Activated CD4-positive, CD25-positive, alpha-beta regulatory T cell treated with anti-CD3 and anti-CD28 coated beads, Interleukin-2, amount 50 U/mL, for 24 hours (primary cell): ENCODE measurements around the gene KTI12.
A peak's percentile ranks its signal among the peaks of the same experiment; 100 is the strongest.
"Not testable (repeated sequence)": the region's sequence is repeated elsewhere in the genome, so short reads cannot be mapped to it uniquely, and the experiment has no call there.

Source experiments
- ATAC-seq, 2 donors: fragments of 150-1000 bp; cut with Tn5 transposase; one replicate each; pipeline ENCODE4 v1.10.0; 2021; ENCODE audit warnings: mild to moderate bottlenecking in 1 of 2, moderate library complexity in 1 of 2

KTI12 gene, protein sequence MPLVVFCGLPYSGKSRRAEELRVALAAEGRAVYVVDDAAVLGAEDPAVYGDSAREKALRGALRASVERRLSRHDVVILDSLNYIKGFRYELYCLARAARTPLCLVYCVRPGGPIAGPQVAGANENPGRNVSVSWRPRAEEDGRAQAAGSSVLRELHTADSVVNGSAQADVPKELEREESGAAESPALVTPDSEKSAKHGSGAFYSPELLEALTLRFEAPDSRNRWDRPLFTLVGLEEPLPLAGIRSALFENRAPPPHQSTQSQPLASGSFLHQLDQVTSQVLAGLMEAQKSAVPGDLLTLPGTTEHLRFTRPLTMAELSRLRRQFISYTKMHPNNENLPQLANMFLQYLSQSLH

DNA sequence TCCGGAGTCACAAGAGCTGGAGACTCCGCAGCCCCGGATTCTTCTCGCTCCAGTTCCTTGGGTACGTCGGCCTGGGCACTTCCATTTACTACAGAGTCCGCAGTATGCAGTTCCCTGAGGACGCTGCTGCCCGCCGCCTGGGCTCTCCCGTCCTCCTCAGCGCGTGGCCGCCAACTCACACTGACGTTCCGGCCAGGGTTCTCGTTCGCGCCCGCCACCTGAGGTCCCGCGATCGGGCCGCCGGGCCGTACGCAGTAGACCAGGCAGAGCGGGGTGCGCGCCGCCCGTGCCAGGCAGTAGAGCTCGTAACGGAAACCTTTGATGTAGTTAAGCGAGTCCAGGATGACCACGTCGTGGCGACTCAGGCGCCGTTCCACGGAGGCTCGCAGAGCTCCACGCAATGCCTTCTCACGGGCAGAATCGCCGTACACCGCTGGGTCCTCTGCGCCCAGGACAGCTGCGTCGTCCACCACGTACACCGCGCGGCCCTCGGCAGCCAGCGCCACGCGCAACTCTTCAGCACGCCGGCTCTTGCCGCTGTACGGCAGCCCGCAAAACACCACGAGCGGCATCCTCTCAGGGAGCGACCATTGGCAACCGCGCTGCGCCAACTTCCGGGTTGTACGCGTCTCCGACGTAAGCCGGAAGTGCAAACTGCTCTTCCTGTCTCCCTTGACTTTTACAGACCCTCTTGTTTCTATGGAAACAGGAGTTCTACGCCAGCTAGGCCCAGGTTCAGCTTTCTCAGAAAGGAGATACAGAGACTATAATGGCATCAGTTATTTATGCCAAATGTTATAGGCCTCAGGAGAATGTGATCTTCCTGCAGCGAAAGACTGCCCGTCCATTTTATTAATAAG is at the start of gene KTI12:
Gene KTI12 (minus strand): TSS at position 621 of the 860 bp plus-strand sequence. CDS start 49 bp downstream, at position 572.
- ATAC-seq: peak; percentile 94 to 96

DNA sequence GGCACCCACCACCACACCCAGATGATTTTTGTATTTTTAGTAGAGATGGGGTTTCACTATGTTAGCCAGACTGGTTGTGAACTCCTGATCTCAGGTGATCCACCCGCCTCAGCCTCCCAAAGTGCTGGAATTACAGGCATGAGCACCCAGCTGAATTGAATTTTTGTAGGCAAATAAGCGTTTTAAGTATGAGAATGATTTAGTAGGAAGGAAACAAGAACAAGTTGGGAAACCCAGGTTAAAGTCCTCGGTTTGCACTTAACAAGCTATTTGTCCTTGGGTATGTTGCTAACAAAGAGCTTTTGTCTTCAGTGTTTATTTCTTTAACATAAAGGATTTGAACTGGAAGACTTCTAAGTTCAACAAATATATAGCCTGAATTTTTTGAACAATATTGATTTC is 46.4 kb upstream of the KTI12 start:
- ATAC-seq: no peak

DNA sequence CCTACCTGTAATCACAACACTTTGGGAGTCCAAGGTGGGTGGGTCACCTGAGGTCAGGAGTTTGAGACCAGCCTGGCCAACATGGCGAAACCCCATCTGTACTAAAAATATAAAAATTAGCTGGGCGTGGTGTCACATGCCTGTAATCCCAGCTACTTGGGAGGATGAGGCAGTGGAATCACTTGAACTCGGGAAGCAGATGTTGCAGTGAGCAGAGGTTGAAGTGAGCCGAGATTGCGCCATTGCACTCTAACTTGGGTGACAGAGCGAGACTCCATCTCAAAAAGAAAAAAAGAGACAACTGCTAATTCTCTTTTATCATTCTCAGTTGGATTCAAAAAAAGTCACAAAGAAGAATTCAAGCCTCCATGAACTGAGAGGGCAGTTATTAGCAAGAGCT is 43.7 kb upstream of the KTI12 start:
- not testable (repeated sequence) for ATAC-seq

DNA sequence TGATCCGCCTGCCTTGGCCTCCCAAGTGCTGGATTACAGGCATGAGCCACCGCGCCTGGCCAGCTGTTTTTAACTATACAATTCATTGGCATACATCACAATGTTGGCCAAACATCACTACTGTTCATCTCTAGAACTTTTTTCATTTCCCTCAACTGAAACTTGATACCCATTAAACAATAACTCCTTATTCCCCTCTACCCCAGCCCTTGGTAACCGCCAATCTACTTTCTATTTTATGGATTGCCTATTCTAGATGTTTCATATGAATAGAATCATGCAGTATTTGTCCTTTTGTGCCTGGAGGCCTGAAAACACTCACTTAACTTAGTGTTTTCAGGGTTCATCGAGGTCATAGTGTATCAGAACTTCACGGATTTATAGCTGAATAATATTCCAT is 38.7 kb upstream of the KTI12 start:
- ATAC-seq: no peak

DNA sequence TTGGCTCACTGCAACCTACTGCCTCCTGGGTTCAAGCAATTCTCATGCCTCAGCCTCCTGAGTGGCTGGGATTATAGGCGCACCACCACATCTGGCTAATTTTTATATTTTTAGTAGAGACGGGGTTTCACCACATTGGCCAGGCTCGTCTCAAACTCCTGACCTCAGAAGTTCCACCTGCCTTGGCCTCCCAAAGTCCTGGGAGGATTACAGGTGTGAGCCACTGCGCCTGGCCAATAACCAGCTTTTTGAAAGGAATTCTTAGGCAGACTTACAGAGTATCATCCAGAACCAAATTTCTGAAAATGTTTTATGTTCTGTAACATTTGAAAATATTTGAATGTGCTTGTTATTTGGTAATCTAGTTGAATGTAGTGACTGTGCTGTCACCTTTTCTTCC is 37.1 kb upstream of the KTI12 start:
- no peak for ATAC-seq

DNA sequence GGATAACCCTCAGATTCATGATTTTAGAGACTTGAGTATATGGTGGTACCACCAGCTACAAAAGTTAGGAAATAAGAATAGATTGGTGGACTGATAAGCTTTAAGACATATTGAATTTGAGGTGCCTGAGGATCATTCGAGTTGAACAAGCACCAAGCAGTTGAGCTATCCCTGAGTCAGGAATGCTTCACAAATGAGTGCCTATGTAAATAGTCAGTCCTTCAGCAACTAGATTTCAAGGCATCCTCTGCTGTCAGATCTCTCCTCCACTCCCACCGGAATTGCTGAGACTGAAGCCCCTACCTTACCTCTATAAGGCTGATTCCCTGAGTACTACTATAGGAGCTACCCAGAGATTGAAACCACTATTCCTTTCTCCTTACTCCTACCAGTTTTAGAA is 29.6 kb upstream of the KTI12 start:
- ATAC-seq: no peak

DNA sequence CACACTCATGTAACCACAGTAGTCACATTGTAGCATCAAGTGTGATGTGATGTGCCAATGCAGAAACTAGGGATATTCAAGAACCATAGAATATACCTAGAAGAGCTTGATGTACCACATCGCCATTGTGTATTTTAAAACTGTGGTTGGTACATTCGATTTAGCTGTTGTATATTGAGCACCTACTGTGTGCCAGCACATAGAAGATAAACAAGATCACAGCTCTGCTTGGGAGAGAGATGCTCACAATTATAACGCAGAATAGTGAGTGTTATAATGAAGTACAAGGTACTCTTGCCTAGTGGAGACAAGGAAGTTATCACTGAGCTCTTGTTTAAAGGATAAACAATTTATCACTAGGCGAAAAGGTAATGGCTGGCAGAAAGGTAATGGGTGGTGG is 27.2 kb upstream of the KTI12 start:
- ATAC-seq: no peak

DNA sequence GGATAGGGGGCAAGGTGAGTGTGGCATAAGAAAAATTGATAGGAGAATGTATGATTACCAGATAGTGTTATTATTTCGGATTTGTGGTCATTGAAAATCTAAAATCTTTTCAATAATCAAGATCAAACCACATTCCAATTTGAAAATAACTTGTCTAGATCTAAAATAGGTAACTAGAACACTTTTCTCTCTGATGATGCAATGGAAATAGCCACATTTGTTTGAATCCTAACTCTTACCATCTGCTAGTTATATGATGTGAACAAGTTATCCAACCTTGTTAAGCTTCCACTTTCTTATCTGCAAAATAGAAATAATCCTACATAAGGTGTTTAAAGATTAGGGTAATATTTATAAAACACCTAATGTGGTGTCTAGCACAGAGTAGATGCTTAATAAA is 26.3 kb upstream of the KTI12 start:
- ATAC-seq: no peak

DNA sequence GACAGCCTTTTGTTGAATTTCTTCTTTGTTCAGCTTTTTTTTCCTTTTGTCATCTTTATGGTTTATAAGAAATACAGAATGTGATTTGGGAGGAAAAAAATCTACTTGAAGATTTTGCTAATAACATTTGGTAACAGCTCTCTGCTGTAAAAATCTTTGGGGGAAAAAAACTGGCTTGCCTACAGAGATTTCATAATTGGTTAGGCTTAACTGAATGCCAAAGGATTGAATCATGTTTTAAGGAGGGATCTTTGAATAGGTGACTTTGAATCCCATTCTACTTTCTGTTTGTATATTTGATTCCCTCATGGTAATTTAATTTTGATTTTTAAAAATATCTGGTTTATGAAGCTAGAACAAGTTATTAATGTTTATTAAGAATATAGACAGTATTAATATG is 25.7 kb upstream of the KTI12 start:
- no peak for ATAC-seq

DNA sequence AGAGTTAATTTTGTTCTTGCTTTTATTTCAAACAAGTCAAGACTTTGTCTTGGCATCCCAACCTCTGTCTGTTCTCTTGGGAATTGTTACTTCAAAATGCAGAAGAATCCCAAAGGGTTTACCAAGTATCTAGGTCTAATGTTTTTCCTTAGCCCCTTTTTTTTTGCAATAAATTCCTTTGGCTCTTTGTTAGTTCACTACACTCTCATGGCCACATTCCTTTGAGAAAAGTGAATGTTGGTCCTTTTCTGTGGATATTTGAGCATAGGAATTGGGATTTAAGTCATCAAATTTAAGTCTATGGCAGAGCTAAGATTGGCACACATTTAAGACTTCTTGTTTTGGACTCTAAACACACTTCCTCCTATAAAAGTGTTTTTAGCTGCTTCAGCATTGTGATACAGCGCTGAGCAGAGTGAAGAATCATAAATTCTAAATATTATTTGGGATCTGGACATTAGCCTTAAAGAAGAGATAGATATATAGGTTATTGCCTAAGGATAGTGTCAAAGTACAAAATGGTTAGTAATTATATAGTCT is 24.3 kb upstream of the KTI12 start:
- ATAC-seq: no peak

DNA sequence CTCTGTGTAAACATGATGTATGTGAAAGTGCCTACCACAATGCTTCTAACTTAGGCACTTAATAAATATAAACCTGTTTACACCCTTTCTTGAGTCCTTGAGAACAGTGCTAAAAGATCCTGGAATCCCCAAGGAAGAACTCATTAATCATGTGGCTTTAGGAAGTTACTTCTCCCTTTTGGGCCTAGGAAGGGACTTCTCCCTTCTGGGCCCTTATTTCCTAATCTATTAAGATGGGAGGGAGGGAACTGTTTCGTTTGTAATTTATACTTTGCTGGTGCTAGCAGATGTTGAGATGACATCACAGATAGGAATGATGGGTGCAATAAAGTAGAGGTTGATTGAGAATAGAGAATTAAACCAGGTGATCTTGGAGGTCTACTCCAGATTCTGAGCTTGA is 23.6 kb upstream of the KTI12 start:
- ATAC-seq: no peak

DNA sequence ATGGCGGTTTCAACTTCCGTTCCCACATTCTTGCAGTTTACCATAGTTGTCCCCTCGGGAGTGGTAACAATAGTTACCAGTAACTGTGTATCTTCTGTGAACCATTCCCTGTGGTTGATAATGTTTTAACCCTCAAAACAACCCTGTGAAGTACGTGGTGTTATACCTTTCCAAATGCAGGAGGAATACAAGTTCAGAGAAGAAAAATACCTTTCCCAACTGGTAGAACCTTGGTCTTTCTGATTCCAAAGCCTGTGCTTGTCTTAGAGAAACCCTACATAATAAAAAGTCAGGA is 23.3 kb upstream of the KTI12 start:
- no peak for ATAC-seq

DNA sequence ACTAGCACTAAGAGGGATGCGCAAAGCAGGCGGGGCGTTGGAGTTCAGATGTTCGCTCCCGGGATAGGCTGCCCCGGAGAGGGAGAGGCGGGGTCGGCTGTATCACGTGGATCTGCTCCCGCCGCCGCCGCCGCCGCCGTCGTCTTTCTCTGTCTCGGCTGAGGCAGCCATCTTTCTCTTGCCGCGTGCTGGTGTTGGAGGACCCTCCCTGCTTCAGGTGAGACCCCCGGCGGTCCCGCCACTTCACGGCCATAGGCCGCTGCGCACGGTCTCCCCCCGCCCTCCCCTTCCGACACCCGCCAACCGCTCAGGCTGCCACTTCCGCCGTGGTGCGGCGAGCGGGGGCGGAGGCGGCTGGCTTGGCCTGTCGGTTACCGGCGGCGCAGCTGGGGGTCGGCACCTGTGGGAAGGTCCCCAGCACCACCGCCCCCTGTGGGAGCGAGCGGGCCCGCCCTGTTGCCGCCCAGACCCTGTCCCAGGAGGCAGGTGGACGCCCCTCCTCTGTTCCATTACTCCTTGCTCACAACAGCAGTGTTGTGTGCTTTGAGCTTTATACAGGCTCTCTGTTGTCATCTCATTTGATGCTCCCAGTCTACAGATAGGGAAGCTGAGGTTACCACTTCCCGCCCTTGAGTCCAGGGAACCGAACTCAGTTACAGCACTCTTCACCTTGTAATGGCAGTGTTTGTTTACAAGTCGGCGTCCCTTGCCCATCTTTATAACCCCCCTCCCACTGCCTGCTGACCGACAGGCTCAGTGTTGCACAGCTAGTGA is 22.7 kb upstream of the KTI12 start, which contains the start of gene BTF3L4:
Gene BTF3L4 (plus strand): TSS at position 133 of the 774 bp plus-strand sequence. CDS start 3,553 bp downstream, outside the sequence.
- ATAC-seq: peak; percentile 97 to 98

DNA sequence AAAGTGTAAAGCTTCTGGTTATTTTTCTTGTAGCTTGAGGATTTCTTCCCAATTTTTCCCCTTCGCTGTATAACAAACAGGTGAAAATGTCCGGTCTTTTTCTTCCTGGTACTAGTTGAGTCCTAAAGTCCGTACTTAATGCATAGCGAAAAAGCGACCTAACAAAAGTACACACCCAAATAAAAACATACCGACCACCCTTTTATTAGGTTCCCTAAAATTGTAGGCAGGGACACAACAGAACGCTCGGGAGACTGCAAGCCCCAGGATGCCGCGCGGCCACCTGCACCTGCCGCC is 22.2 kb upstream of the KTI12 start:
- no peak for ATAC-seq

DNA sequence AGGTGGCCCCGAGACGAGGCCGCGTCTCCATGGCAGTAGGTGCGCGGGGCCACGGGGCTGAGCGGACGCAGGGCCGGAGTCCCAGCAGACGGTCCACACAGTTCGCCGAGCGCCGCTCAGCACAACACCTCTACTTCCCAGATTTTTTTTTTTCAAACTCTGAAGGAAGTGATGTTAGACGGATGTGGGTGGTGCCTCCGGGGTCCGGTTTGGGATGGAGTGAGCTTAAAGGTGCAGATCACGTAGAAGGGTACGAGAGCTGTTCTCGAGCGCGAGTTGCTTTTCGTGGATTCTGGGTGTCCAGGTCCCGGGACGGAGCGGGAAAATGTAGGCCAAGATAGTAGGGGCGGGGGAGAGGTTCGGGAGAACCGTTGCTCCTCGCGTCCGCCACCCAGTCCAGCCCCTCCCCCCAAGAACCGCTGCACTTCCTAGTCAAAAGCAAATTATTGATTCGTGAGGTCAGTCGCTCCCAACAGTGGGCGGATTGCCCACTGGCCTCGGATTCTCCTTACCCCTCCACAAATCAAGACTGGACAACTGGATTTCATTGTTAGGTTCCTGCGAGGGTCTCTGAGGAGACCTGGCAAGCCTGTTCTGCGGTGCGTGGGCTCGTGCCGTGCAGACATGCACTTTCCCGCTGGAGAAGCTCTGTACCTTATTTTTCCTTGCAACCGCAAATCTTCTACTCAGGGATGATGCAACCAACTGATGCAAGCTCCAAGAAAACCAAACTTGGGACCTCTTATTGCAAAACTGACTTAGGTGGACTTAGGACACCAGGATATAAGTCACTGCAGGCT is 21.7 kb upstream of the KTI12 start, which contains the start of gene TXNDC12:
Gene TXNDC12 (minus strand): TSS at position 126 of the 800 bp plus-strand sequence. CDS start 95 bp downstream, at position 31.
- peak; percentile 37 to 39 for ATAC-seq

DNA sequence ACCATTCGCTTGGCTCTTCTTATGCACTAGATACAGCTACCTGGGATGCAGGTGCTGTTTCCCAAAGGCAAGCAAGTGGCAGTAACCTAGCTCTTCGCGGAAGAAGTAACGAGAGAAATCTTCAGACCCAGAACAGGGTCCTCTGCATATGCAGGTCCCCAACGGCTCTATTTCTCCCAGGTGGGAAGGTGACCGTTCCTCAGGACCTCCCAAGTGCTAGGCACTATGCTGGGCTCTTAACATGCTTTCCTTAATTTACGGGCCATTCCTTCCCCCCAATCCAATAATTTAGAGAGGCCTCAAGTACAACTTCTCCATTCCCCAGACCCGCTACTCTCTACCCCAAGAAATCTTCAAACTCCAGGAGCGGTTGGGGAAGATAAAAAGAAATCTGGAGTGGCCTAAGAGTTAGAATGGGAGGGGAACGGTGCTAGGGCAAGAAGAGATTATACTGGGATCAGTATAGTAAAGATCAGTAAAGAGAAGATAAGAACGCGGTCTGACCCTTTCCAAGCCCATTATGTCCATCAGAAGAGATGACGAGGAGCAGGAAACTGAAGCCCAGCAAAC is 21.0 kb upstream of the KTI12 start:
- no peak for ATAC-seq

DNA sequence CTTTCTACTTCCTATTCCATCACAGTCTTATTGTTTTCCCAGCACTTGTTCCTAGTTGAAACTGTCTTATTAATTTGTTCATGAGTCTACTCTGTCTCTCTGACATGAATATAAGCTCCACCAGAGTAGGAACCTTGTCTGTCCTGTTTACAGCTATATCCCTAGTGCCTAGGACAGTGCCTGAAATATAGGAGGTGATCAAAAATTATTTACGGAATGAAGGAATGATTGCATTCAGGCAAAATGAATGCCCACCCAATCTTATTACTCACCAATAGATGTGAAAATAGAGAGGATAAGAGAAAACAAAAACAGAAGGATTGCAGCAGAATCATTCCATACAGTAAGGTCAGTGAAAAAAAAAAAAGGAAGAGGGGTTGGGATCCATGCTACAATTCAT is 20.3 kb upstream of the KTI12 start:
- no peak for ATAC-seq

DNA sequence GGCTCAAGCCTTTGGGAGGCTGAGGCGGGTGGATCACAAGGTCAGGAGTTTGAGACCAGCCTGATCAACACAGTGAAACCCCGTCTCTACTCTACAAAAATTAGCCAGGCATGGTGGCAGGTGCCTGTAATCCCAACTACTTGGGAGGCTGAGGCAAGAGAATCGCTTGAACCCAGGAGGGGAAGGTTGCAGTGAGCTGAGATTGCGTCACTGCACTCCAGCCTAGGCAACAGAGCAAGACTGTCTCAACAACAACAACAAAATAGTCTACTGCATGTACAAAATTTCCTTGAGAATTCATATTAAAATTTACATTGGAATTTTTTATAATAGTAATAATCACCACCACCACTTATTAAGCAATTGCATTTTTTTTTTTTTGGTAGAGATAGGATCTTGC is 15.7 kb upstream of the KTI12 start:
- ATAC-seq: not testable (repeated sequence)

DNA sequence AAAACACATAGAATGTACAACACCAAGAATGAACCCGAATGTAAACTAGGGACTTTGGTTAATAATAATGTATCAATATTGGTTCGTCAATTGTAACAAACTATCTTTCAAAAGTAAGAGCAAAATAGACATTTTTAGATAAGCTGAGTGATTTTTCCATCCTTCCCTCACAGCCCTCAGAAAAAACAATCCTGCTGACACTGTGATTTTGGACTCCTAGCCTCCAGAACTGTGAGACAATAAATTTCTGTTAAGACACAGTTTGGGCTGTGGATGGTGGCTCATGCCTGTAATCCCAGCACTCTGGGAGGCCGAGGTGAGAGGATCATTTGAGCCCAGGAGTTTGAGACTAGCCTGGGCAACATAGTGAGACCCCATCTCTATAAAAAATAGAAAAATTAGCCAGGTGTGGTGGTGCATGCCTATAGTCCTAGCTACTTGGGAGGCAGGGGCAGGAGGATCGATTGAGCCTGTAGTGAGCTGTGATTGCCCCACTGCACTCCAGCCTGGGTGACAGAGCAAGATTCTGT is 12.1 kb upstream of the KTI12 start:
- ATAC-seq: not testable (repeated sequence)

DNA sequence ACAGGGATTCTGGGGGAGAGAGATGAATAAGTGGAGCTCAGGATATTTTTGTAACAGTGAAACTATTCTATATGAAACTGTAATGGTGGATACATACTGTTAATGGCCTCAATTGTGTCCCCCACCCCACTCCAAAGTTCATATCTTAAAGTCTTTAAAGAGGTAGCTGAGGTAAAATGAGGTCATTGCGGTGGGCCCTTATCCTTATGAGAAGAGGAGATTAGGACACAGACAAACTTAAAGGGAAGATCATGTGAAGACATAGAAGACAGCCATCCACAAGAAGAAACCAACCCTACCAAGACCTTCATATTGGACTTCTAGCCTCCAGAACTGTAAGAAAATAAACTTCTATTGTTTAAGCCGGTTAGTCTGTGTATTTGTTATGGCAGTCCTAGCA is 11.6 kb upstream of the KTI12 start:
- no peak for ATAC-seq

DNA sequence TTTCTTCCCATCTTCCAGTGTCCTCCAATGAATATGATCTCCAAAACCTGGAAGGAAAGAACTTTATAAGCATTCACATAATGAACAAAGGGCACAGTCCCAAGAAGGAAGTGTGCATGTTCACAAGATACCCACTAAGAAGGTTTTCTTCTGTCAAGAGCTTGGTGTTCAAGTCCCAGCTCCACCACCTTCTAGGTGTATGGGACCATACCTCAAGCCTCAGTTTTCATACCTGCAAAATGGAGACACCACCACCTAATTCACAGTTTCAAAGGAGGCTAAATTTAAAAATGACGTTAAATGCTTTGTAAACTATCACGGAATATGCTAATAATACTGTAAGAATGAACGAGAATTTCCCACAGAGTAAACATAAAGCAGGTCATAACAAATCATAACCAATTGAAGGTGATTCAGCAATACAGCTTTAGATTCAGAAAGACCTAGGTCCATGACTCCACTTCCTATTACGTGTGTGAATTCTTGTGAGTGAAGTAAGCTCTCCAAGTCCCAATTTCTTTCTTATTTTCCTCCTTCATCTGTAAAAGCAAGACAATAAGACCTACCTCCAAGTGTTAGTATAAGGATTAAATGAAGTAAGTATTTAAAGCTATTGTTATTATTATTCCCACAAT is 8.1 kb upstream of the KTI12 start:
- ATAC-seq: no peak
